GM12878 (cell line): ENCODE measurements around the gene DHRS12.

Experiments
- CHD4 ChIP-seq: fragments of 200-600 bp; sonication (generic); IDR thresholded peaks from 2 replicates; pipeline ENCODE4 v1.6.1; 2016; ENCODE audit warnings: mild to moderate bottlenecking
- CTCF ChIP-seq, 3 experiments: IDR thresholded peaks in 2 of 3; conservative IDR thresholded peaks in 1 of 3; 2 replicates each; pipeline ENCODE4 v1.5.1; 2011; ENCODE audit warnings: low read depth in 3 of 3, low read length in 3 of 3, mild to moderate bottlenecking in 3 of 3, control low read depth in 2 of 3, moderate library complexity in 2 of 3, inconsistent platforms in 1 of 3, mixed read lengths in 1 of 3; ENCODE audit not compliant: control insufficient read depth in 2 of 3, insufficient read depth in 1 of 3; ENCODE audit errors: extremely low read depth in 1 of 3
- EGR1 ChIP-seq, 2 experiments: IDR thresholded peaks; 1 replicate in 1 of 2; 2 replicates in 1 of 2; pipeline ENCODE4 v1.6.1; 2011 to 2012; ENCODE audit warnings: low read depth in 2 of 2, low read length in 2 of 2, borderline replicate concordance in 1 of 2, mild to moderate bottlenecking in 1 of 2, moderate library complexity in 1 of 2
- EZH2 ChIP-seq: IDR thresholded peaks from 2 replicates; pipeline ENCODE4 v1.6.1; 2012; ENCODE audit warnings: low read depth, mild to moderate bottlenecking, control low read depth, inconsistent platforms, low read length, borderline replicate concordance; ENCODE audit not compliant: control insufficient read depth
- FOS ChIP-seq: IDR thresholded peaks from 3 replicates; pipeline ENCODE4 v1.6.1; 2011; ENCODE audit warnings: borderline replicate concordance; ENCODE audit not compliant: insufficient read length; ENCODE audit errors: extremely low read depth
- GABPA ChIP-seq: IDR thresholded peaks from 2 replicates; pipeline ENCODE4 v1.6.1; 2014; ENCODE audit warnings: antibody characterized with exemption, low read depth, mild to moderate bottlenecking, inconsistent platforms
- JUND ChIP-seq: IDR thresholded peaks from 2 replicates; pipeline ENCODE4 v1.6.1; 2012; ENCODE audit warnings: low read depth, mild to moderate bottlenecking, low read length, improper control_type of control experiment, moderate library complexity
- KAT2A ChIP-seq: conservative IDR thresholded peaks from 2 replicates; pipeline ENCODE4 v1.6.1; 2011; ENCODE audit warnings: low read depth, low read length; ENCODE audit not compliant: control insufficient read depth
- MXI1 ChIP-seq: fragments of 150-350 bp; IDR thresholded peaks from 2 replicates; pipeline ENCODE4 v1.6.1; 2011; ENCODE audit warnings: low read depth, mild to moderate bottlenecking, inconsistent platforms, low read length, improper control_type of control experiment
- NBN ChIP-seq: fragments of 450-650 bp; IDR thresholded peaks from 2 replicates; pipeline ENCODE4 v1.6.1; 2016
- RAD21 ChIP-seq: IDR thresholded peaks from 2 replicates; pipeline ENCODE4 v1.6.1; 2011; ENCODE audit warnings: mild to moderate bottlenecking, low read depth, low read length, moderate library complexity; ENCODE audit not compliant: insufficient read depth
- SIN3A ChIP-seq: IDR thresholded peaks from 2 replicates; pipeline ENCODE4 v1.6.1; 2012; ENCODE audit warnings: low read depth, low read length, improper control_type of control experiment
- SRF ChIP-seq, 2 experiments: IDR thresholded peaks; 2 replicates each; pipeline ENCODE4 v1.6.1; 2011; ENCODE audit warnings: low read depth in 2 of 2, low read length in 2 of 2, mild to moderate bottlenecking in 1 of 2, moderate library complexity in 1 of 2
- TF ChIP-seq, protein P1 (sequence below): IDR thresholded peaks from 2 replicates; pipeline ENCODE4 v1.6.1; 2012; ENCODE audit warnings: low read length, inconsistent platforms

- no peak for TF ChIP-seq CTCF (IDR thresholded peaks at IDR 0.05 in 2 of 3, conservative IDR thresholded peaks at IDR 0.05 in 1 of 3; ENCODE audit: control insufficient read depth in 2 of 3, extremely low read depth in 1 of 3, insufficient read depth in 1 of 3, low read depth in 3 of 3, low read length in 3 of 3)
- TF ChIP-seq FOS, result no peak
- no peak for TF ChIP-seq RAD21
- TF ChIP-seq SIN3A, result no peak
- no peak for TF ChIP-seq KAT2A
- TF ChIP-seq EZH2, result no peak
- TF ChIP-seq GABPA, result no peak
- no peak for TF ChIP-seq SRF (IDR thresholded peaks at IDR 0.05; ENCODE audit: low read depth in 2 of 2, low read length in 2 of 2)
- TF ChIP-seq CHD4, result no peak
- no peak for TF ChIP-seq JUND
- TF ChIP-seq, protein P1, sequence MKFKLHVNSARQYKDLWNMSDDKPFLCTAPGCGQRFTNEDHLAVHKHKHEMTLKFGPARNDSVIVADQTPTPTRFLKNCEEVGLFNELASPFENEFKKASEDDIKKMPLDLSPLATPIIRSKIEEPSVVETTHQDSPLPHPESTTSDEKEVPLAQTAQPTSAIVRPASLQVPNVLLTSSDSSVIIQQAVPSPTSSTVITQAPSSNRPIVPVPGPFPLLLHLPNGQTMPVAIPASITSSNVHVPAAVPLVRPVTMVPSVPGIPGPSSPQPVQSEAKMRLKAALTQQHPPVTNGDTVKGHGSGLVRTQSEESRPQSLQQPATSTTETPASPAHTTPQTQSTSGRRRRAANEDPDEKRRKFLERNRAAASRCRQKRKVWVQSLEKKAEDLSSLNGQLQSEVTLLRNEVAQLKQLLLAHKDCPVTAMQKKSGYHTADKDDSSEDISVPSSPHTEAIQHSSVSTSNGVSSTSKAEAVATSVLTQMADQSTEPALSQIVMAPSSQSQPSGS, result no peak
- no peak for TF ChIP-seq NBN
- TF ChIP-seq MXI1, result no peak
- no peak for TF ChIP-seq EGR1 (IDR thresholded peaks at IDR 0.05; ENCODE audit: borderline replicate concordance in 1 of 2, low read depth in 2 of 2, low read length in 2 of 2)
Observed at GRCh38 chr13:51746802-51747201, 57.2 kb downstream of the DHRS12 start.
